ENCODE results near the gene TRIM66. TPM values are rescaled to one million over a fixed set of nuclear protein-coding genes. Genes with fewer than 3 reads are reported as not detected.

Gene TRIM66
- total and polyA plus RNA-seq, 4 donors = 1.6 to 14.3 (median 2.5) TPM

DNA sequence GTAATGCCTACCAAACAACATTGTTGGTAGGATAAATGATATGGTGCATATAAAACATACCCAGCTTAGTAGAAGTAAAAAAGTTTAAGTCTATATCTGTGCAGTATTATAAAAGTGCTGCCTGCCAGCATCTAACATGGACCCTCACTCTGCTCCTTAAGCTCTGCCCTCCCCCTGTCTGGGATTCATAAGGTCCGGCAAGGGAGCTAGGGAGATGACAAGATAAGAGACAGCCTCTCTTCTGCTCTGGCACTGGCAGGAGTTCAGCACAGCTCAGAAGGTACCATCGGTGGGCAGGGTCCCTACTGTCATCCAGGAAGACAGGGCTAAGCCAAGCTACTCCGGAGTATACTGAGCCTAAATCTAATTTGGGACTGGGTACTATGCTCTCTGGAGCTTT lies 42.8 kb downstream of the TRIM66 start (continued):
- TF ChIP-seq SP1 (IDR thresholded peaks at IDR 0.05) (no peak), FOXA2 (IDR thresholded peaks at IDR 0.05) (no peak), MAX (IDR thresholded peaks at IDR 0.05) (no peak), NR2F2 (IDR thresholded peaks at IDR 0.05) (no peak), HNF4G (IDR thresholded peaks at IDR 0.05) (no peak), RXRA (IDR thresholded peaks at IDR 0.05) (no peak)
- TF ChIP-seq, protein P1, sequence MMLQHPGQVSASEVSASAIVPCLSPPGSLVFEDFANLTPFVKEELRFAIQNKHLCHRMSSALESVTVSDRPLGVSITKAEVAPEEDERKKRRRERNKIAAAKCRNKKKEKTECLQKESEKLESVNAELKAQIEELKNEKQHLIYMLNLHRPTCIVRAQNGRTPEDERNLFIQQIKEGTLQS (IDR thresholded peaks at IDR 0.05) = no peak

- no peak overlapping the region for H3K9ac ChIP-seq (ENCODE audit: low read depth in 1 of 2, low read length in 2 of 2)
- no peak for TF ChIP-seq HNF4G (IDR thresholded peaks at IDR 0.05)
- TF ChIP-seq RXRA (IDR thresholded peaks at IDR 0.05) = no peak
- TF ChIP-seq, protein P1 (IDR thresholded peaks at IDR 0.05) = no peak
- no peak for TF ChIP-seq YY1 (IDR thresholded peaks at IDR 0.05)
- TF ChIP-seq TAF1 (conservative IDR thresholded peaks at IDR 0.05) = no peak
- no peak for TF ChIP-seq HNF4A (conservative IDR thresholded peaks at IDR 0.05)
- TF ChIP-seq, protein P2, sequence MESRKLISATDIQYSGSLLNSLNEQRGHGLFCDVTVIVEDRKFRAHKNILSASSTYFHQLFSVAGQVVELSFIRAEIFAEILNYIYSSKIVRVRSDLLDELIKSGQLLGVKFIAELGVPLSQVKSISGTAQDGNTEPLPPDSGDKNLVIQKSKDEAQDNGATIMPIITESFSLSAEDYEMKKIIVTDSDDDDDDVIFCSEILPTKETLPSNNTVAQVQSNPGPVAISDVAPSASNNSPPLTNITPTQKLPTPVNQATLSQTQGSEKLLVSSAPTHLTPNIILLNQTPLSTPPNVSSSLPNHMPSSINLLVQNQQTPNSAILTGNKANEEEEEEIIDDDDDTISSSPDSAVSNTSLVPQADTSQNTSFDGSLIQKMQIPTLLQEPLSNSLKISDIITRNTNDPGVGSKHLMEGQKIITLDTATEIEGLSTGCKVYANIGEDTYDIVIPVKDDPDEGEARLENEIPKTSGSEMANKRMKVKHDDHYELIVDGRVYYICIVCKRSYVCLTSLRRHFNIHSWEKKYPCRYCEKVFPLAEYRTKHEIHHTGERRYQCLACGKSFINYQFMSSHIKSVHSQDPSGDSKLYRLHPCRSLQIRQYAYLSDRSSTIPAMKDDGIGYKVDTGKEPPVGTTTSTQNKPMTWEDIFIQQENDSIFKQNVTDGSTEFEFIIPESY (IDR thresholded peaks at IDR 0.05) = no peak
- TF ChIP-seq JUND (IDR thresholded peaks at IDR 0.05) = no peak
- no peak for TF ChIP-seq FOXA2 (IDR thresholded peaks at IDR 0.05)
- no peak for TF ChIP-seq EGR1 (IDR thresholded peaks at IDR 0.05; ENCODE audit: low read depth in 2 of 2)
- TF ChIP-seq, protein P3, sequence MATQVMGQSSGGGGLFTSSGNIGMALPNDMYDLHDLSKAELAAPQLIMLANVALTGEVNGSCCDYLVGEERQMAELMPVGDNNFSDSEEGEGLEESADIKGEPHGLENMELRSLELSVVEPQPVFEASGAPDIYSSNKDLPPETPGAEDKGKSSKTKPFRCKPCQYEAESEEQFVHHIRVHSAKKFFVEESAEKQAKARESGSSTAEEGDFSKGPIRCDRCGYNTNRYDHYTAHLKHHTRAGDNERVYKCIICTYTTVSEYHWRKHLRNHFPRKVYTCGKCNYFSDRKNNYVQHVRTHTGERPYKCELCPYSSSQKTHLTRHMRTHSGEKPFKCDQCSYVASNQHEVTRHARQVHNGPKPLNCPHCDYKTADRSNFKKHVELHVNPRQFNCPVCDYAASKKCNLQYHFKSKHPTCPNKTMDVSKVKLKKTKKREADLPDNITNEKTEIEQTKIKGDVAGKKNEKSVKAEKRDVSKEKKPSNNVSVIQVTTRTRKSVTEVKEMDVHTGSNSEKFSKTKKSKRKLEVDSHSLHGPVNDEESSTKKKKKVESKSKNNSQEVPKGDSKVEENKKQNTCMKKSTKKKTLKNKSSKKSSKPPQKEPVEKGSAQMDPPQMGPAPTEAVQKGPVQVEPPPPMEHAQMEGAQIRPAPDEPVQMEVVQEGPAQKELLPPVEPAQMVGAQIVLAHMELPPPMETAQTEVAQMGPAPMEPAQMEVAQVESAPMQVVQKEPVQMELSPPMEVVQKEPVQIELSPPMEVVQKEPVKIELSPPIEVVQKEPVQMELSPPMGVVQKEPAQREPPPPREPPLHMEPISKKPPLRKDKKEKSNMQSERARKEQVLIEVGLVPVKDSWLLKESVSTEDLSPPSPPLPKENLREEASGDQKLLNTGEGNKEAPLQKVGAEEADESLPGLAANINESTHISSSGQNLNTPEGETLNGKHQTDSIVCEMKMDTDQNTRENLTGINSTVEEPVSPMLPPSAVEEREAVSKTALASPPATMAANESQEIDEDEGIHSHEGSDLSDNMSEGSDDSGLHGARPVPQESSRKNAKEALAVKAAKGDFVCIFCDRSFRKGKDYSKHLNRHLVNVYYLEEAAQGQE (IDR thresholded peaks at IDR 0.05) = no peak
- TF ChIP-seq FOXA1 (IDR thresholded peaks at IDR 0.05) = no peak
- no peak for TF ChIP-seq CTCF (IDR thresholded peaks at IDR 0.05; ENCODE audit: low read depth, low read length, missing input control)
- TF ChIP-seq NR2F2 (IDR thresholded peaks at IDR 0.05) = no peak
- no peak for TF ChIP-seq MAX (IDR thresholded peaks at IDR 0.05)
- TF ChIP-seq GABPA (IDR thresholded peaks at IDR 0.05 in 1 of 2, conservative IDR thresholded peaks at IDR 0.05 in 1 of 2) = no peak
- TF ChIP-seq RAD21 (IDR thresholded peaks at IDR 0.05) = no peak
- TF ChIP-seq SP1 (IDR thresholded peaks at IDR 0.05) = no peak
- H3K27me3 ChIP-seq (ENCODE audit: control insufficient read depth in 4 of 4, insufficient read depth in 4 of 4, low read length in 3 of 4) = no peaks in the 10 kb centered on the region
- H3K27ac ChIP-seq (ENCODE audit: low read depth in 1 of 2, low read length in 2 of 2) = no peak overlapping the region
- DNase-seq (ENCODE audit: low spot score) = no peak
- 95% methylated on average over 5 of the region's 5 CpGs for WGBS
- H3K4me1 ChIP-seq (ENCODE audit: control insufficient read depth in 4 of 4, insufficient read depth in 4 of 4, low read length in 3 of 4) = no peaks in the 10 kb centered on the region
- no peak overlapping the region for H3K4me3 ChIP-seq (ENCODE audit: low read depth in 1 of 3, low read length in 3 of 3)
- H3K9me3 ChIP-seq (ENCODE audit: control insufficient read depth in 4 of 4, low read length in 3 of 4) = peaks cover 0 to 6% (median 2%) of the 10 kb centered on the region in 4 donors
- H3K36me3 ChIP-seq (ENCODE audit: control insufficient read depth in 4 of 4, insufficient read depth in 3 of 4, low read depth in 1 of 4, low read length in 3 of 4) = peaks cover 17 to 85% (median 60%) of the 10 kb centered on the region in 4 donors
Measured at GRCh38 chr11:8638300-8638699, 44.2 kb downstream of the TRIM66 start.

Measured in liver (tissue), 9 donors.